IPS-18a (cell line): ENCODE measurements around the gene CSRP1.
A peak's percentile ranks its signal among the peaks of the same experiment; 100 is the strongest.

Source experiments
- H3K27ac ChIP-seq: one replicate; pipeline ENCODE4 v1.5.1; 2013; ENCODE audit warnings: low read length
- H3K27me3 ChIP-seq: one replicate; pipeline ENCODE4 v1.6.1; 2013; ENCODE audit warnings: mild to moderate bottlenecking, low read length; ENCODE audit not compliant: control insufficient read depth, insufficient read depth
- H3K36me3 ChIP-seq: one replicate; pipeline ENCODE4 v1.6.1; 2013; ENCODE audit warnings: low read depth, low read length; ENCODE audit not compliant: control insufficient read depth
- H3K4me1 ChIP-seq: one replicate; pipeline ENCODE4 v1.6.1; 2013; ENCODE audit warnings: low read depth, low read length; ENCODE audit not compliant: control insufficient read depth
- H3K4me3 ChIP-seq: one replicate; pipeline ENCODE4 v1.5.1; 2013; ENCODE audit warnings: low read length
- H3K9ac ChIP-seq: one replicate; pipeline ENCODE4 v1.6.1; 2013; ENCODE audit warnings: mild to moderate bottlenecking, low read length, moderate library complexity
- H3K9me3 ChIP-seq: one replicate; pipeline ENCODE4 v1.6.1; 2013; ENCODE audit warnings: low read depth, low read length; ENCODE audit not compliant: control insufficient read depth

Gene CSRP1

DNA sequence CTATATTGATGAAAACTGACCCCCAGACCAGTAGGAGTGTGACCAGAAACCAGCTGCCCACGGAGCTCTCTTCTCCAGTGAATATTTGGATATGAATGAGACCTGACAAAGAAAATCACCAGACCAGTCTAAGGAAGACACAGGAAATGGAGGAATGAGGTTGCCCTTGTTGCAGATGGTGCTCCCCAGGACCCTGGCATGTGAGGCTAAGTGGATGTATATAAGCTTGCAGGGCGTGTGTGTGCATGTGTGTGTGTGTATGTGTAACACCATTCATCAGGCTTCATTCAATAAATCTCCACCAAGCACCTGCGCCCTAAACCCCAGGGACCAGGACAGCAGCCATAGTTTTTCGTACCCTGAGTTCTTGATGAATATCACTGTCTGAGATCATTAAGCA, 52.3 kb downstream of the CSRP1 start:
- Histone ChIP-seq H3K27ac (no peak overlapping the region), H3K36me3 (no peaks in the 10 kb centered on the region), H3K27me3 (no peaks in the 10 kb centered on the region), H3K9ac (no peak overlapping the region), H3K4me1 (peaks cover 23% of the 10 kb centered on the region), H3K4me3 (no peak overlapping the region), H3K9me3 (no peaks in the 10 kb centered on the region)

DNA sequence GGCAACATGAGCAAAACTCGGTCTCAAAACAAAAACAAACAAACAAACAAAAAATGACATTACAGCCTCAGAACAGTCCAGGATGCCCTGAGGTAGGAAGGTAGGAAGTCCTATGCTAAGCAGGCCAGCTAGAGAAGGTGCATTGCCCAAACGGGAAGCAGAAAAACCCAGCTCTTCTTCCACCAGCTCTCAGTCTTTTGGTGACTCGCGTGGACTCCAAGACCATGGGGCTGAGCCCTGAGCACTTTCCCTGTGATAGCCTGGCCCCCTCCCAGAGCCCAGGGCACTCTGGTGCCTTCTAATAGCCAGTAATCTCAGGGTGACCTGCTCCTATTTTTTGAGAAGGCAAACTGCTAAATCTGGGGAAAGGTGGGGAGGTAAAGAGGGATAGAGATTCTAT, 54.1 kb downstream of the CSRP1 start:
- H3K27ac ChIP-seq = no peak overlapping the region

DNA sequence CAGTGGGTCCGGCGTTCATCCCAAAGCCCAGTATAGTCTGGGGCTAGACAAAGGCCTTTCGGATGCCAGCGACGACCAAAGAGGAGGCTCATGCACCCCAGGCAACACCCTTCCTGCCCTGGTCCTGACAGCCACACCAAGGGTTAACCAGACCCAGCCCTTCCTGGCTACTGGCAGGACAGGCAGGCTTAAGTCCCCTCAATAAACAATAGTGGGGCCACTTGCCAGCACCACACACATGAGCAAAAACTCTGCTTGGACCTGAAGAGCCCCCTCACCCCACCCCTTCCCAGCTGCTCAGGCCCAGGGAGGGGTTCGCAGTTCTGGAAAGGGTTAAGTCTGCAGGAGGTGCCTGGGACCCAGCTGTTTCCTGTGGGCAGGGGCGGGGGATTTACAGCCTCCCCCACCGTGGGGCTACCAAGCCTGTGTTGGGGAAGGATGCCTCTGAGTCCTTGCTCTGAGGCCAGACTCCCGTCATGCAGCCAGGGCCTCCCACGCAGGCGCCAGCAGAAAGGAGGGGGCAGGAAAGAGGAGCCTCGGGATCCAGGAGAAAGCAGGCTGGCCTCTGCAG, 56.1 kb downstream of the CSRP1 start:
- Histone ChIP-seq H3K27ac (no peak overlapping the region), H3K27me3 (no peaks in the 10 kb centered on the region), H3K9me3 (no peaks in the 10 kb centered on the region), H3K4me1 (peaks cover 27% of the 10 kb centered on the region), H3K36me3 (no peaks in the 10 kb centered on the region), H3K4me3 (no peak overlapping the region), H3K9ac (no peak overlapping the region)

More for the DNA sequence above, 54.1 kb downstream of the CSRP1 start:
- H3K9me3 ChIP-seq = no peaks in the 10 kb centered on the region
- peaks cover 37% of the 10 kb centered on the region for H3K4me1 ChIP-seq
- no peak overlapping the region for H3K9ac ChIP-seq
- no peak overlapping the region for H3K4me3 ChIP-seq
- no peaks in the 10 kb centered on the region for H3K36me3 ChIP-seq
- no peaks in the 10 kb centered on the region for H3K27me3 ChIP-seq

- Histone ChIP-seq H3K27me3 (no peaks in the 10 kb centered on the region), H3K27ac (no peak overlapping the region), H3K9me3 (no peaks in the 10 kb centered on the region), H3K36me3 (no peaks in the 10 kb centered on the region), H3K4me1 (peaks cover 24% of the 10 kb centered on the region), H3K9ac (no peak overlapping the region), H3K4me3 (no peak overlapping the region)
Measured at GRCh38 chr1:201448990-201449389, 57.9 kb downstream of the CSRP1 start.

DNA sequence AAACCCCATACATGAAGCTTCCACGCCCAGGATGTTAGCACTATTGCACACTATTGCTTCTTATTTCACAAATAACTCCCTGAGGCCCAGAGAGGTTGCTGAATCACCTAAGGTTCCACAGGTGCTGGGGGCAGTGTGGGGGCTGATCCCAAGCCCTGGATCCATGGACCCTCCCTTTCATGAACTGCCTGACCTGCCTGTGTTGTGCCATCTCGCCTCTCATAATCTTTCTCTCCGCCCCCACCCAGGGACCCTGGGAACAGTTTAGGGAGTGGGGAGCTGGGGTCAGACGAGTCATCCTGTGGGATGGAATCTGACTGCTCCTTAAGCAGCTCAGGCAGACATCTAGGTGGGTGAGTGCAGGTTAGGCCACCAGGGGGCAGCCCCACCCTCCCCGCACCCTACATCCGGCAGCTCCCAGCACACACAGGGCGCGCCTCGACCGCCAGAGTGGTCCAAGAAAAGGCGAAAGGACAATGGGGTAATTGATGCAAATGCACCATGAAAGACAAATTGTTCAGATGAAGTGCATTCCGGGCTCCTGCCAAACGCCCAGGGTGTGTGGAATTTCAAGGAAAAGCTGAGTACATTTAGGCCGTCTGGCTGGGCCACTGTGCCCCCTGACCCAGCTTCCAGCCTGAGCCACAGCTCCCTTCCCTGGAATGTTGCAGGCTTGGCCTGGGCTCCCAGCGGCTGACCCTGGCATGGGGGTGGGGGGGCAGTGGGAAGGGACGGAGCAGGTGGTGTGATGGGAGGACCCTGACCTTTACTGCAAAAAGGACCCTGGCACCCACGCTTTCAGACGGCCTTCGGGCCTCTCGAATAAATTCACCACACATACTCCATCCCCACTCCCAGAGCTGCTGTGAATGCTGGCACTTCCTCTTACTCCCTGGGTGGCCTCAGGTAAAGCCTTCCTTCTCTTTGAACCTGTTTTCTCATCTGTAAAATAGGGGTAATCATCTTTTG, 58.7 kb downstream of the CSRP1 start:
- H3K27me3 ChIP-seq = no peaks in the 10 kb centered on the region
- no peaks in the 10 kb centered on the region for H3K9me3 ChIP-seq
- H3K9ac ChIP-seq = no peak overlapping the region
- H3K27ac ChIP-seq = no peak overlapping the region
- H3K36me3 ChIP-seq = no peaks in the 10 kb centered on the region
- peaks cover 25% of the 10 kb centered on the region for H3K4me1 ChIP-seq
- H3K4me3 ChIP-seq = peak overlapping the region; percentile 6

DNA sequence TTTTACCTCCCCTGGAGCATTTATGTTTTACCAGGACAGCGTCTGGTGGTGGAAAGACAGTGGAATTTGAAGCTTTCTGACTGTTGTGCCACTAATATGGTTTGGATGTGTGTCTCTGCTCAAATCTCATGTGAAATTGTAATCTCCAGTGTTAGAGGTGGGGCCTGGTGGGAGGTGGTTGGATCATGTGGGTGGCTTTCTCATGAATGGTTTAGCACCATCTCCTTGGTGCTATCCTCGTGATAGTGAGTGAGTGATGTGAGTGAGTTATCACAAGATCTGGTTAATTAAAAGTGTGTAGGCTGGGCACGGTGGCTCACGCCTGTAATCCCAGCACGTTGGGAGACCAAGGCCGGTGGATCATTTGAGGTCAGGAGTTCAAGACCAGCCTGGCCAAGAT, 61.6 kb downstream of the CSRP1 start:
- Histone ChIP-seq H3K36me3 (no peaks in the 10 kb centered on the region), H3K4me1 (peaks cover 20% of the 10 kb centered on the region), H3K27me3 (no peaks in the 10 kb centered on the region), H3K9me3 (no peaks in the 10 kb centered on the region), H3K9ac (no peak overlapping the region), H3K4me3 (no peak overlapping the region), H3K27ac (no peak overlapping the region)

DNA sequence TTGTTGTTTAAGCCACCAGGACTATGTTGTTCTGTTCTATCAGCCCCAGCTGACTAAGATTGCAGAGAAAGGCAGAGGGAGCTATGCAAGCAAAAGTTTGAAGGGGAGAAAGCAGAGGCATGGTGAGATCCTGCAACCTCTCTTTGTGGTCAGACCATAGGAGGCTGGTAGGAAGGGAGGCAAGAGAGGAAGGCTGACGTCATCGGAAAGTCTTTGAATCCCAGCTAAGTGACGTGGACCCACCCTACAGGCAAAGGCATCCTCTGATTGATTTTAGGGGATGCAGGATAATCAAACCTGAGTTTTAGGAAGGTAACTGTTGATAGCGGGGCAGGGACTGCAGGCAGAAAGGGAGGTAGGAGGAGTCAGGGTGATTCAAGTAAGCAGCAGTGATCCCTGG, 62.1 kb downstream of the CSRP1 start:
- H3K27ac ChIP-seq = no peak overlapping the region
- no peaks in the 10 kb centered on the region for H3K27me3 ChIP-seq
- no peaks in the 10 kb centered on the region for H3K36me3 ChIP-seq
- H3K4me1 ChIP-seq = peaks cover 20% of the 10 kb centered on the region
- H3K9ac ChIP-seq = no peak overlapping the region
- H3K9me3 ChIP-seq = no peaks in the 10 kb centered on the region
- no peak overlapping the region for H3K4me3 ChIP-seq

- no peaks in the 10 kb centered on the region for H3K27me3 ChIP-seq
- H3K9ac ChIP-seq = no peak overlapping the region
Measured at GRCh38 chr1:201443747-201444146, 63.2 kb downstream of the CSRP1 start.

DNA sequence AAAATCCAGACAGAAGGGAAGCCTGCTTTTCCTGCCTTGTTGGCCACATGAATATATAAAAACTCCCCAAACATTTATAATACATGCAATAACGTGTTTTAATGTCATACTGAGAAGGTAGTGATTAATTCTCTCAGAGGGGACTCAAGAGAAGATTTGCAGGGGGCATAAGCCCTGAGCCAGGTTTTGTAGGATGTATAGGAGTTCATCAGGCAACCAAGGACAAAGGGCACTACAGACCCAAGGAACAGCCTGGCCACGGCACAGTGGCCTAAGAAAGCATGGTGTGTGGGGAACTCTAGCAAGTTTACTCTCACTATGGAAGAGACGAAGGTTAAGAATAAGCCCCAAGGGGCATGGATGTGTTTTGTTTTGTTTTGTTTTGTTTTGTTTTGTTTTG, 70.0 kb downstream of the CSRP1 start:
- H3K27ac ChIP-seq = no peak overlapping the region
- H3K27me3 ChIP-seq = no peaks in the 10 kb centered on the region
- no peak overlapping the region for H3K9ac ChIP-seq
- no peak overlapping the region for H3K4me3 ChIP-seq
- no peaks in the 10 kb centered on the region for H3K36me3 ChIP-seq
- H3K9me3 ChIP-seq = no peaks in the 10 kb centered on the region
- H3K4me1 ChIP-seq = no peaks in the 10 kb centered on the region

More at GRCh38 chr1:201443747-201444146, 63.2 kb downstream of the CSRP1 start:
- H3K27ac ChIP-seq = no peak overlapping the region
- H3K9me3 ChIP-seq = no peaks in the 10 kb centered on the region
- H3K4me1 ChIP-seq = peaks cover 15% of the 10 kb centered on the region
- H3K4me3 ChIP-seq = no peak overlapping the region
- no peaks in the 10 kb centered on the region for H3K36me3 ChIP-seq

DNA sequence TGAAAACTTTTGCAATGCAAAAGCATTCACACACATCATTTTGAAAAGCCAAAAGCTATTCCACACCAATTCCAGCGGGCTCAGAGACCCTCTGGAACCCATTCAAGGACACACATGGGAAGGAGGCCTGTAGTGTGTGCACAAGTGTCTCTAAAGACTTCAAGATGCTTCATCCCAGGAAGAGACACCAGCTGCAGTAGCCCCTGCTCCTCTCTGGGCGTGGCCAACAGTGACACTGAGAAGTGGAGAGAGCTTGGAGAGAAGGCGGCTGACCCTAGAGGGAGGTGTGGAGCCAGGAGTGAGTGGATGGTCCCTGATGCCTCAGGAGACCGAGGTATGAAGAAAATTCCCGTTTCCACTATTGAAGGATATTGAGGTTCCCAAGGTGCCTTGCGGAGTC, 70.5 kb downstream of the CSRP1 start:
- Histone ChIP-seq H3K4me3 (no peak overlapping the region), H3K27ac (no peak overlapping the region), H3K9ac (no peak overlapping the region), H3K9me3 (no peaks in the 10 kb centered on the region), H3K36me3 (no peaks in the 10 kb centered on the region), H3K4me1 (no peaks in the 10 kb centered on the region), H3K27me3 (no peaks in the 10 kb centered on the region)

- Histone ChIP-seq H3K27ac (no peak overlapping the region), H3K4me3 (no peak overlapping the region), H3K9ac (no peak overlapping the region), H3K4me1 (no peaks in the 10 kb centered on the region), H3K27me3 (no peaks in the 10 kb centered on the region), H3K36me3 (no peaks in the 10 kb centered on the region), H3K9me3 (no peaks in the 10 kb centered on the region)
Measured at GRCh38 chr1:201434266-201434665, 72.7 kb downstream of the CSRP1 start.

DNA sequence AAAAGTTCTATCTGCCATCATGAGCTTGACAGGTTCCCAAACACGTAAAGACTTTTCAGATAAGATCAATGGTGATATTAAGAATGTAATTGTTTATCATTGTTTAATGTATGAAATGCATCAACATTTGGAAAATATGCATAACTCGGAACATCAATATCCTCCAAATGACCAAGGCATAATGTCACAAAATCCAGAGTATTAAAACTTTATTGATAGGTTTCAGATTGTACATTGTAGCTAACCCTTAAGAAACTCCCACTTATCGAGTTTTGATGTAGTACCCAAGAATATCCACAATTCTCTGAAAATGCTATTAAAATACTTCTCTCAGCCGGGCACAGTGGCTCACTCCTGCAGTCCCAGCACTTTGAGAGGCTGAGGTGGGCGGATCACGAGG, 73.3 kb downstream of the CSRP1 start:
- Histone ChIP-seq H3K27ac (no peak overlapping the region), H3K4me1 (no peaks in the 10 kb centered on the region), H3K9me3 (no peaks in the 10 kb centered on the region), H3K4me3 (no peak overlapping the region), H3K27me3 (no peaks in the 10 kb centered on the region), H3K36me3 (no peaks in the 10 kb centered on the region), H3K9ac (no peak overlapping the region)
